HG02571 (cell line): ENCODE measurements around the gene ERP27.

ENCODE experiments used
- ATAC-seq: cut with Tn5 transposase; IDR thresholded peaks from one replicate; pipeline ENCODE4 v1.9.1; 2021; ENCODE audit warnings: mild to moderate bottlenecking, moderate library complexity; ENCODE audit not compliant: unreplicated experiment

The ERP27 gene

DNA sequence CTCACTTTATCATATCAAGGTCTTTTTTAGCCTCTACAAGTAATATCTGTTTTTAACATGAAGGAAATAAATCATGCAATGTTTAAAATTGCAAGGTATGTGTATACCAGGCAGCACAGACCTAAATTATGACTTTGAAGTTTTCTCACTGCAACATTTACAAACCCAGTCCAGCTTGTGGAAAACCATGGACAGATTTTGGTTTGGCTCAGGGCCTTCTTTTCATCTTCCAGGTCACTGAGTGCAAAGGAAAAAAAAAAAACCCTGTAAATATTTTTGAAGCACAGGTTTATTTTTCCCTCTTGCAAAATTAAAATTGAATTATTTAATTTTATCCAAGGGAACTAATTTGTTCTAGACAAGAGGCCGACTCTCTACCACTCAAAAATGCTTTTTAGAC lies 66.5 kb downstream of the ERP27 start:
- ATAC-seq = no peak

GRCh38 chr12:14871247-14871646 lies 67.1 kb downstream of the ERP27 start:
- ATAC-seq = no peak

GRCh38 chr12:14868916-14869506 lies 69.3 kb downstream of the ERP27 start:
- ATAC-seq = no peak
